H7 (cell line): Measurements from ENCODE around the gene GPX7. TPM values are rescaled to one million over a fixed set of nuclear protein-coding genes. Genes with fewer than 3 reads are reported as not detected.

ENCODE experiments used
- DNase-seq: peaks from one replicate; pipeline ENCODE4 v3.0.0; 2012
- H3K27me3 ChIP-seq: 2 replicates; pipeline ENCODE4 v1.6.0; 2011; ENCODE audit warnings: mild to moderate bottlenecking, low read length; ENCODE audit not compliant: control insufficient read depth, insufficient read depth
- H3K36me3 ChIP-seq: replicated peaks from 2 replicates; pipeline ENCODE4 v1.5.1; 2011; ENCODE audit warnings: low read length; ENCODE audit not compliant: control insufficient read depth, insufficient read depth
- H3K4me3 ChIP-seq: 2 replicates; pipeline ENCODE4 v1.5.1; 2011; ENCODE audit warnings: low read depth, mild to moderate bottlenecking, control low read depth, low read length, moderate library complexity; ENCODE audit not compliant: insufficient read depth
- total RNA-seq: library from RNA; depleted of rRNA; stranded (reverse); fragments of >200 nt; shearing (Covaris generic); gene quantifications from 2 replicates; pipeline ENCODE4 v1.2.3, GENCODE V29; 2014; rRNA removed

Gene GPX7
- total RNA-seq = 27.2 and 42.6 TPM in 2 replicates

- H3K36me3 ChIP-seq = no peaks in the 10 kb centered on the region
- peak; percentile 87 for DNase-seq
- peaks cover 30% of the 10 kb centered on the region for H3K27me3 ChIP-seq
- H3K4me3 ChIP-seq = peak within 1 kb of the TSS; percentile 56
Observed at GRCh38 chr1:52601991-52602855, at the start of gene GPX7. Gene GPX7 (plus strand): TSS chr1:52602371. CDS start chr1:52602410, 39 bp downstream.

GRCh38 chr1:52552505-52553361, 49.4 kb upstream of the GPX7 start, which contains the start of gene TUT4:
Gene TUT4 (minus strand): TSS chr1:52553092. CDS start chr1:52526280, 26,812 bp downstream.
- DNase-seq = peak; percentile 94
- no peaks in the 10 kb centered on the region for H3K36me3 ChIP-seq
- H3K27me3 ChIP-seq = no peaks in the 10 kb centered on the region
- H3K4me3 ChIP-seq = peak within 1 kb of the TSS; percentile 93

- peak overlapping the region; percentile 93 for H3K4me3 ChIP-seq
- DNase-seq = peak; percentile 93
- H3K27me3 ChIP-seq = no peaks in the 10 kb centered on the region
- H3K36me3 ChIP-seq = no peaks in the 10 kb centered on the region
Observed at GRCh38 chr1:52553362-52554266, 48.6 kb upstream of the GPX7 start.

GRCh38 chr1:52554267-52554640, 47.9 kb upstream of the GPX7 start:
- peak overlapping the region; percentile 93 for H3K4me3 ChIP-seq
- H3K27me3 ChIP-seq = no peaks in the 10 kb centered on the region
- no peaks in the 10 kb centered on the region for H3K36me3 ChIP-seq
- DNase-seq = no peak

GRCh38 chr1:52554756-52555155, 47.4 kb upstream of the GPX7 start:
- no peaks in the 10 kb centered on the region for H3K36me3 ChIP-seq
- no peak for DNase-seq
- H3K27me3 ChIP-seq = no peaks in the 10 kb centered on the region
- no peak overlapping the region for H3K4me3 ChIP-seq

GRCh38 chr1:52556641-52557360, 45.4 kb upstream of the GPX7 start:
- Histone ChIP-seq H3K4me3 (no peak overlapping the region), H3K36me3 (no peaks in the 10 kb centered on the region), H3K27me3 (no peaks in the 10 kb centered on the region)
- DNase-seq = no peak

GRCh38 chr1:52558941-52559340, 43.2 kb upstream of the GPX7 start:
- no peak overlapping the region for H3K4me3 ChIP-seq
- no peak for DNase-seq
- no peaks in the 10 kb centered on the region for H3K36me3 ChIP-seq
- no peaks in the 10 kb centered on the region for H3K27me3 ChIP-seq

- Histone ChIP-seq H3K27me3 (no peaks in the 10 kb centered on the region), H3K36me3 (no peaks in the 10 kb centered on the region), H3K4me3 (no peak overlapping the region)
- DNase-seq = no peak
Observed at GRCh38 chr1:52559875-52560274, 42.3 kb upstream of the GPX7 start.

GRCh38 chr1:52562766-52563165, 39.4 kb upstream of the GPX7 start:
- Histone ChIP-seq H3K4me3 (no peak overlapping the region), H3K36me3 (no peaks in the 10 kb centered on the region), H3K27me3 (no peaks in the 10 kb centered on the region)
- DNase-seq = no peak

GRCh38 chr1:52567943-52568342, 34.2 kb upstream of the GPX7 start:
- H3K27me3 ChIP-seq = no peaks in the 10 kb centered on the region; the same call in 1 of the 2 replicates
- DNase-seq = peak; percentile 19
- H3K36me3 ChIP-seq = no peaks in the 10 kb centered on the region
- H3K4me3 ChIP-seq = no peak overlapping the region

GRCh38 chr1:52569449-52570210, 32.5 kb upstream of the GPX7 start:
- Histone ChIP-seq H3K27me3 (no peaks in the 10 kb centered on the region; the same call in 1 of the 2 replicates), H3K4me3 (no peak overlapping the region), H3K36me3 (no peaks in the 10 kb centered on the region)
- no peak for DNase-seq

- no peaks in the 10 kb centered on the region for H3K36me3 ChIP-seq
- no peak overlapping the region for H3K4me3 ChIP-seq
- H3K27me3 ChIP-seq = no peaks in the 10 kb centered on the region; the same call in 1 of the 2 replicates
- no peak for DNase-seq
Observed at GRCh38 chr1:52571783-52572182, 30.4 kb upstream of the GPX7 start.

GRCh38 chr1:52572387-52572786, 29.8 kb upstream of the GPX7 start:
- Histone ChIP-seq H3K36me3 (no peaks in the 10 kb centered on the region), H3K27me3 (no peaks in the 10 kb centered on the region; the same call in 1 of the 2 replicates), H3K4me3 (no peak overlapping the region)
- no peak for DNase-seq
